HEK293 (cell line): ENCODE measurements around the gene TMC5.

Source experiments
- CTCF ChIA-PET: fragments of 350-600 bp; formaldehyde crosslinking; extraction: SDS; loops from one replicate; lab custom pipeline; 2021; ENCODE audit warnings: antibody characterized with exemption; lab: Yijun Ruan, JAX
- POLR2A ChIA-PET: fragments of 300-600 bp; formaldehyde crosslinking; extraction: SDS; loops from one replicate; lab custom pipeline; 2020; ENCODE audit warnings: antibody characterized with exemption, inconsistent platforms; lab: Yijun Ruan, JAX
- H3K27ac ChIP-seq: fragments of 200-500 bp; sonication (Bioruptor generic); 2 replicates; pipeline ENCODE4 v1.5.1; 2014; ENCODE audit warnings: low read depth, low read length, control low read depth, inconsistent platforms; ENCODE audit errors: extremely low read depth
- H3K36me3 ChIP-seq, 2 experiments: fragments of 200-500 bp in 1 of 2; sonication (Bioruptor generic) in 1 of 2; 1 replicate in 1 of 2; 2 replicates in 1 of 2; pipeline ENCODE4 v1.5.1; 2014 to 2017; ENCODE audit warnings: inconsistent platforms in 2 of 2, low read length in 2 of 2; ENCODE audit not compliant: control insufficient read depth in 2 of 2, insufficient read depth in 1 of 2
- H3K4me1 ChIP-seq: fragments of 200-500 bp; sonication (Bioruptor generic); 2 replicates; pipeline ENCODE4 v1.5.1; 2014; ENCODE audit warnings: mild to moderate bottlenecking, low read length, inconsistent platforms; ENCODE audit not compliant: control insufficient read depth, insufficient read depth
- H3K4me3 ChIP-seq: 2 replicates; pipeline ENCODE4 v1.5.1; 2011; ENCODE audit warnings: low read depth, mild to moderate bottlenecking, control low read depth, low read length, moderate library complexity
- H3K9me3 ChIP-seq: fragments of 200-500 bp; sonication (Bioruptor generic); 2 replicates; pipeline ENCODE4 v1.5.1; 2014; ENCODE audit warnings: low read depth, low read length, inconsistent platforms; ENCODE audit not compliant: control insufficient read depth, insufficient read depth
- BCL11A ChIP-seq: fragments of 450-650 bp; formaldehyde crosslinking; IDR thresholded peaks from 2 replicates; pipeline ENCODE4 v1.5.1; 2016; ENCODE audit warnings: low read depth, missing biosample characterization, missing genetic modification characterization
- FEZF1 ChIP-seq: fragments of 450-650 bp; formaldehyde crosslinking; IDR thresholded peaks from 2 replicates; pipeline ENCODE4 v1.5.1; 2016; ENCODE audit warnings: missing biosample characterization, missing genetic modification characterization
- GLIS2 ChIP-seq: fragments of 450-650 bp; formaldehyde crosslinking; IDR thresholded peaks from 2 replicates; pipeline ENCODE4 v1.5.1; 2016; ENCODE audit warnings: missing biosample characterization, missing genetic modification characterization
- MEIS1 ChIP-seq: sonication (generic); formaldehyde crosslinking; IDR thresholded peaks from 2 replicates; pipeline ENCODE4 v1.8.1; 2022; ENCODE audit warnings: missing genetic modification reagents, mild to moderate bottlenecking, borderline replicate concordance
- RBAK ChIP-seq: fragments of 450-650 bp; formaldehyde crosslinking; IDR thresholded peaks from 2 replicates; pipeline ENCODE4 v1.5.1; 2016; ENCODE audit warnings: missing biosample characterization, missing genetic modification characterization
- SP3 ChIP-seq: fragments of 450-650 bp; formaldehyde crosslinking; IDR thresholded peaks from 2 replicates; pipeline ENCODE4 v1.5.1; 2016; ENCODE audit warnings: missing biosample characterization, missing genetic modification characterization
- TRIM28 ChIP-seq: IDR thresholded peaks from 2 replicates; pipeline ENCODE4 v1.6.1; 2011; ENCODE audit warnings: low read length, control low read depth, borderline replicate concordance
- WT1 ChIP-seq: fragments of 450-650 bp; formaldehyde crosslinking; IDR thresholded peaks from 2 replicates; pipeline ENCODE4 v1.5.1; 2016; ENCODE audit warnings: missing biosample characterization, missing genetic modification characterization
- ZBTB11 ChIP-seq: fragments of 450-650 bp; formaldehyde crosslinking; conservative IDR thresholded peaks from 2 replicates; pipeline ENCODE4 v1.5.1; 2016; ENCODE audit warnings: low read depth, missing biosample characterization, missing genetic modification characterization
- ZBTB17 ChIP-seq: fragments of 450-650 bp; formaldehyde crosslinking; IDR thresholded peaks from 2 replicates; pipeline ENCODE4 v1.5.1; 2016; ENCODE audit warnings: missing biosample characterization, missing genetic modification characterization
- ZBTB8A ChIP-seq: fragments of 450-650 bp; formaldehyde crosslinking; IDR thresholded peaks from 2 replicates; pipeline ENCODE4 v1.5.1; 2016; ENCODE audit warnings: missing biosample characterization, missing genetic modification characterization
- ZEB2 ChIP-seq: fragments of 450-650 bp; formaldehyde crosslinking; IDR thresholded peaks from 2 replicates; pipeline ENCODE4 v1.5.1; 2016; ENCODE audit warnings: missing biosample characterization, missing genetic modification characterization
- ZIC2 ChIP-seq: fragments of 450-650 bp; formaldehyde crosslinking; IDR thresholded peaks from 2 replicates; pipeline ENCODE4 v1.5.1; 2016; ENCODE audit warnings: missing biosample characterization, missing genetic modification characterization
- ZNF112 ChIP-seq: fragments of 450-650 bp; formaldehyde crosslinking; IDR thresholded peaks from 2 replicates; pipeline ENCODE4 v1.5.0; 2017; ENCODE audit warnings: missing biosample characterization, missing genetic modification characterization
- ZNF157 ChIP-seq: fragments of 450-650 bp; formaldehyde crosslinking; IDR thresholded peaks from 2 replicates; pipeline ENCODE4 v1.5.1; 2016; ENCODE audit warnings: missing biosample characterization, missing genetic modification characterization
- ZNF214 ChIP-seq: fragments of 450-650 bp; formaldehyde crosslinking; IDR thresholded peaks from 2 replicates; pipeline ENCODE4 v1.5.1; 2017; ENCODE audit warnings: missing biosample characterization, mild to moderate bottlenecking, missing genetic modification characterization, borderline replicate concordance
- ZNF350 ChIP-seq: fragments of 450-650 bp; formaldehyde crosslinking; IDR thresholded peaks from 2 replicates; pipeline ENCODE4 v1.5.0; 2017; ENCODE audit warnings: missing biosample characterization, mild to moderate bottlenecking, missing genetic modification characterization
- ZNF366 ChIP-seq: fragments of 450-650 bp; formaldehyde crosslinking; conservative IDR thresholded peaks from 2 replicates; pipeline ENCODE4 v1.5.1; 2016; ENCODE audit warnings: missing biosample characterization, missing genetic modification characterization
- ZNF513 ChIP-seq: fragments of 450-650 bp; IDR thresholded peaks from 2 replicates; pipeline ENCODE4 v1.5.1; 2018; ENCODE audit warnings: missing biosample characterization, missing genetic modification characterization
- ZNF600 ChIP-seq: fragments of 450-650 bp; formaldehyde crosslinking; IDR thresholded peaks from 2 replicates; pipeline ENCODE4 v1.5.1; 2016; ENCODE audit warnings: missing biosample characterization, missing genetic modification characterization
- ZNF654 ChIP-seq: fragments of 450-650 bp; formaldehyde crosslinking; IDR thresholded peaks from 2 replicates; pipeline ENCODE4 v1.5.1; 2016; ENCODE audit warnings: low read depth, missing biosample characterization, missing genetic modification characterization
- ZNF707 ChIP-seq: fragments of 450-650 bp; formaldehyde crosslinking; IDR thresholded peaks from 2 replicates; pipeline ENCODE4 v1.5.1; 2016; ENCODE audit warnings: missing biosample characterization, missing genetic modification characterization
- ZNF785 ChIP-seq: fragments of 450-650 bp; formaldehyde crosslinking; IDR thresholded peaks from 2 replicates; pipeline ENCODE4 v1.5.1; 2016; ENCODE audit warnings: missing biosample characterization, missing genetic modification characterization
- ZNF791 ChIP-seq: fragments of 450-650 bp; formaldehyde crosslinking; IDR thresholded peaks from 2 replicates; pipeline ENCODE4 v1.5.1; 2016; ENCODE audit warnings: missing biosample characterization, missing genetic modification characterization
- TF ChIP-seq, protein P1 (sequence below): fragments of 450-650 bp; formaldehyde crosslinking; IDR thresholded peaks from 2 replicates; pipeline ENCODE4 v1.5.1; 2016; ENCODE audit warnings: missing biosample characterization, missing genetic modification characterization
- TF ChIP-seq, protein P2 (sequence below): fragments of 450-650 bp; formaldehyde crosslinking; IDR thresholded peaks from 2 replicates; pipeline ENCODE4 v1.5.1; 2016; ENCODE audit warnings: missing biosample characterization, missing genetic modification characterization, borderline replicate concordance
- TF ChIP-seq, protein P3 (sequence below): fragments of 450-650 bp; formaldehyde crosslinking; IDR thresholded peaks from 2 replicates; pipeline ENCODE4 v1.5.1; 2016; ENCODE audit warnings: missing biosample characterization, missing genetic modification characterization

TMC5 gene

GRCh38 chr16:19389246-19389645 is 28.4 kb upstream of the TMC5 start:
- CTCF ChIA-PET, result interaction anchor here (0.5 to 3.9 kb wide), 25 partner anchors 8 to 587 kb away, joined by 3 to 49 read pairs (median 3); no protein-coding TSS in a partner anchor
- Histone ChIP-seq H3K4me1 (peaks cover 3% of the 10 kb centered on the region), H3K27ac (no peak overlapping the region), H3K36me3 (no peaks in the 10 kb centered on the region), H3K4me3 (no peak overlapping the region), H3K9me3 (no peaks in the 10 kb centered on the region)
- POLR2A ChIA-PET, result no interaction called here
- TF ChIP-seq RBAK (tag by site-specific recombination), result no peak
- TF ChIP-seq MEIS1 (CRISPR knock-in tag), result no peak
- TF ChIP-seq, protein P1, sequence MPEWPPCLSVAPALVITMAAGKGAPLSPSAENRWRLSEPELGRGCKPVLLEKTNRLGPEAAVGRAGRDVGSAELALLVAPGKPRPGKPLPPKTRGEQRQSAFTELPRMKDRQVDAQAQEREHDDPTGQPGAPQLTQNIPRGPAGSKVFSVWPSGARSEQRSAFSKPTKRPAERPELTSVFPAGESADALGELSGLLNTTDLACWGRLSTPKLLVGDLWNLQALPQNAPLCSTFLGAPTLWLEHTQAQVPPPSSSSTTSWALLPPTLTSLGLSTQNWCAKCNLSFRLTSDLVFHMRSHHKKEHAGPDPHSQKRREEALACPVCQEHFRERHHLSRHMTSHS, result no peak
- no peak for TF ChIP-seq ZNF112 (tag by site-specific recombination)
- TF ChIP-seq ZNF600 (tag by site-specific recombination), result peak; percentile 23; the same call in 1 of the 2 replicates
- peak; percentile 56 for TF ChIP-seq ZNF654 (tag by site-specific recombination)
- TF ChIP-seq, protein P2, sequence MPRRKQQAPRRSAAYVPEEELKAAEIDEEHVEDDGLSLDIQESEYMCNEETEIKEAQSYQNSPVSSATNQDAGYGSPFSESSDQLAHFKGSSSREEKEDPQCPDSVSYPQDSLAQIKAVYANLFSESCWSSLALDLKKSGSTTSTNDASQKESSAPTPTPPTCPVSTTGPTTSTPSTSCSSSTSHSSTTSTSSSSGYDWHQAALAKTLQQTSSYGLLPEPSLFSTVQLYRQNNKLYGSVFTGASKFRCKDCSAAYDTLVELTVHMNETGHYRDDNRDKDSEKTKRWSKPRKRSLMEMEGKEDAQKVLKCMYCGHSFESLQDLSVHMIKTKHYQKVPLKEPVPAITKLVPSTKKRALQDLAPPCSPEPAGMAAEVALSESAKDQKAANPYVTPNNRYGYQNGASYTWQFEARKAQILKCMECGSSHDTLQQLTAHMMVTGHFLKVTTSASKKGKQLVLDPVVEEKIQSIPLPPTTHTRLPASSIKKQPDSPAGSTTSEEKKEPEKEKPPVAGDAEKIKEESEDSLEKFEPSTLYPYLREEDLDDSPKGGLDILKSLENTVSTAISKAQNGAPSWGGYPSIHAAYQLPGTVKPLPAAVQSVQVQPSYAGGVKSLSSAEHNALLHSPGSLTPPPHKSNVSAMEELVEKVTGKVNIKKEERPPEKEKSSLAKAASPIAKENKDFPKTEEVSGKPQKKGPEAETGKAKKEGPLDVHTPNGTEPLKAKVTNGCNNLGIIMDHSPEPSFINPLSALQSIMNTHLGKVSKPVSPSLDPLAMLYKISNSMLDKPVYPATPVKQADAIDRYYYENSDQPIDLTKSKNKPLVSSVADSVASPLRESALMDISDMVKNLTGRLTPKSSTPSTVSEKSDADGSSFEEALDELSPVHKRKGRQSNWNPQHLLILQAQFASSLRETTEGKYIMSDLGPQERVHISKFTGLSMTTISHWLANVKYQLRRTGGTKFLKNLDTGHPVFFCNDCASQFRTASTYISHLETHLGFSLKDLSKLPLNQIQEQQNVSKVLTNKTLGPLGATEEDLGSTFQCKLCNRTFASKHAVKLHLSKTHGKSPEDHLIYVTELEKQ (tag by site-specific recombination), result no peak
- no peak for TF ChIP-seq GLIS2
- peak; percentile 88 for TF ChIP-seq ZNF707 (tag by site-specific recombination)
- TF ChIP-seq ZBTB8A, result 0 out of 2 replicates have a peak, but pooled peaks have one; percentile 50
- TF ChIP-seq ZNF214, result no peak
- no peak for TF ChIP-seq ZBTB11 (tag by site-specific recombination)
- no peak for TF ChIP-seq ZNF350 (tag by site-specific recombination)
- TF ChIP-seq, protein P3, sequence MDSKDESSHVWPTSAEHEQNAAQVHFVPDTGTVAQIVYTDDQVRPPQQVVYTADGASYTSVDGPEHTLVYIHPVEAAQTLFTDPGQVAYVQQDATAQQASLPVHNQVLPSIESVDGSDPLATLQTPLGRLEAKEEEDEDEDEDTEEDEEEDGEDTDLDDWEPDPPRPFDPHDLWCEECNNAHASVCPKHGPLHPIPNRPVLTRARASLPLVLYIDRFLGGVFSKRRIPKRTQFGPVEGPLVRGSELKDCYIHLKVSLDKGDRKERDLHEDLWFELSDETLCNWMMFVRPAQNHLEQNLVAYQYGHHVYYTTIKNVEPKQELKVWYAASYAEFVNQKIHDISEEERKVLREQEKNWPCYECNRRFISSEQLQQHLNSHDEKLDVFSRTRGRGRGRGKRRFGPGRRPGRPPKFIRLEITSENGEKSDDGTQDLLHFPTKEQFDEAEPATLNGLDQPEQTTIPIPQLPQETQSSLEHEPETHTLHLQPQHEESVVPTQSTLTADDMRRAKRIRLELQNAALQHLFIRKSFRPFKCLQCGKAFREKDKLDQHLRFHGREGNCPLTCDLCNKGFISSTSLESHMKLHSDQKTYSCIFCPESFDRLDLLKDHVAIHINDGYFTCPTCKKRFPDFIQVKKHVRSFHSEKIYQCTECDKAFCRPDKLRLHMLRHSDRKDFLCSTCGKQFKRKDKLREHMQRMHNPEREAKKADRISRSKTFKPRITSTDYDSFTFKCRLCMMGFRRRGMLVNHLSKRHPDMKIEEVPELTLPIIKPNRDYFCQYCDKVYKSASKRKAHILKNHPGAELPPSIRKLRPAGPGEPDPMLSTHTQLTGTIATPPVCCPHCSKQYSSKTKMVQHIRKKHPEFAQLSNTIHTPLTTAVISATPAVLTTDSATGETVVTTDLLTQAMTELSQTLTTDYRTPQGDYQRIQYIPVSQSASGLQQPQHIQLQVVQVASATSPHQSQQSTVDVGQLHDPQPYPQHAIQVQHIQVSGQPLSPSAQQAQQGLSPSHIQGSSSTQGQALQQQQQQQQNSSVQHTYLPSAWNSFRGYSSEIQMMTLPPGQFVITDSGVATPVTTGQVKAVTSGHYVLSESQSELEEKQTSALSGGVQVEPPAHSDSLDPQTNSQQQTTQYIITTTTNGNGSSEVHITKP (tag by site-specific recombination), result peak; percentile 43; the same call in 1 of the 2 replicates
- 0 out of 2 replicates have a peak, but pooled peaks have one; percentile 54 for TF ChIP-seq TRIM28
- TF ChIP-seq BCL11A (tag by site-specific recombination), result no peak
- peak; percentile 88 for TF ChIP-seq ZIC2
- TF ChIP-seq SP3 (tag by site-specific recombination), result no peak
- no peak for TF ChIP-seq ZNF513 (tag by site-specific recombination)
- TF ChIP-seq ZNF366, result no peak
- TF ChIP-seq ZEB2 (tag by site-specific recombination), result 0 out of 2 replicates have a peak, but pooled peaks have one; percentile 15
- TF ChIP-seq FEZF1, result no peak
- no peak for TF ChIP-seq ZNF791 (tag by site-specific recombination)
- peak; percentile 56 for TF ChIP-seq ZBTB17
- no peak for TF ChIP-seq WT1
- TF ChIP-seq ZNF785, result no peak
- no peak for TF ChIP-seq ZNF157 (tag by site-specific recombination)
